HEK293T (cell line): ENCODE results near the gene DGLUCY.
"Not testable (repeated sequence)": the region's sequence is repeated elsewhere in the genome, so short reads cannot be mapped to it uniquely, and the experiment has no call there.

ENCODE experiments used
- CTCF ChIA-PET: fragments of 350-600 bp; formaldehyde crosslinking; extraction: SDS; loops from one replicate; lab custom pipeline; 2021; ENCODE audit warnings: antibody characterized with exemption, inconsistent platforms; lab: Yijun Ruan, JAX
- POLR2A ChIA-PET: fragments of 350-600 bp; formaldehyde crosslinking; extraction: SDS; loops from one replicate; lab custom pipeline; 2020; ENCODE audit warnings: antibody characterized with exemption, inconsistent platforms; lab: Yijun Ruan, JAX
- DNase-seq: peaks from one replicate; pipeline ENCODE4 v3.0.0; 2012; ENCODE audit warnings: mixed read lengths; ENCODE audit errors: extremely low spot score
- ARNT ChIP-seq: fragments of 450-650 bp; IDR thresholded peaks from 2 replicates; pipeline ENCODE4 v1.6.1; 2017; ENCODE audit warnings: mild to moderate bottlenecking
- BHLHE40 ChIP-seq: fragments of 450-650 bp; IDR thresholded peaks from 2 replicates; pipeline ENCODE4 v1.6.1; 2016; ENCODE audit warnings: mild to moderate bottlenecking, moderate library complexity, borderline replicate concordance
- CTBP1 ChIP-seq: fragments of 450-650 bp; IDR thresholded peaks from 2 replicates; pipeline ENCODE4 v1.6.1; 2016; ENCODE audit warnings: borderline replicate concordance
- ELF4 ChIP-seq: fragments of 450-650 bp; IDR thresholded peaks from 2 replicates; pipeline ENCODE4 v1.6.1; 2017; ENCODE audit warnings: antibody characterized with exemption
- FOXA1 ChIP-seq: fragments of 450-650 bp; IDR thresholded peaks from 2 replicates; pipeline ENCODE4 v1.6.1; 2016; ENCODE audit warnings: mild to moderate bottlenecking
- FOXK2 ChIP-seq: fragments of 450-650 bp; IDR thresholded peaks from 2 replicates; pipeline ENCODE4 v1.6.1; 2016; ENCODE audit warnings: mild to moderate bottlenecking
- FOXM1 ChIP-seq: fragments of 450-650 bp; IDR thresholded peaks from 2 replicates; pipeline ENCODE4 v1.6.1; 2017; ENCODE audit warnings: mild to moderate bottlenecking, borderline replicate concordance
- HDGF ChIP-seq: fragments of 450-650 bp; IDR thresholded peaks from 2 replicates; pipeline ENCODE4 v1.6.1; 2017; ENCODE audit warnings: antibody characterized with exemption, borderline replicate concordance
- L3MBTL2 ChIP-seq: fragments of 450-650 bp; conservative IDR thresholded peaks from 2 replicates; pipeline ENCODE4 v1.6.1; 2016; ENCODE audit warnings: mild to moderate bottlenecking
- LEF1 ChIP-seq: fragments of 450-650 bp; IDR thresholded peaks from 2 replicates; pipeline ENCODE4 v1.6.1; 2017; ENCODE audit warnings: mild to moderate bottlenecking, borderline replicate concordance
- NFRKB ChIP-seq: fragments of 450-650 bp; IDR thresholded peaks from 2 replicates; pipeline ENCODE4 v1.6.1; 2016; ENCODE audit warnings: mild to moderate bottlenecking, moderate library complexity
- SP1 ChIP-seq: fragments of 450-650 bp; IDR thresholded peaks from 2 replicates; pipeline ENCODE4 v1.6.1; 2017
- SUZ12 ChIP-seq: fragments of 450-650 bp; IDR thresholded peaks from 2 replicates; pipeline ENCODE4 v1.6.1; 2016; ENCODE audit warnings: mild to moderate bottlenecking
- TARDBP ChIP-seq: fragments of 450-650 bp; IDR thresholded peaks from 2 replicates; pipeline ENCODE4 v1.6.1; 2016
- ZNF384 ChIP-seq: fragments of 450-650 bp; IDR thresholded peaks from 2 replicates; pipeline ENCODE4 v1.6.1; 2016
- TF ChIP-seq, protein P1 (sequence below): fragments of 450-650 bp; IDR thresholded peaks from 2 replicates; pipeline ENCODE4 v1.6.1; 2016

Gene DGLUCY

DNA sequence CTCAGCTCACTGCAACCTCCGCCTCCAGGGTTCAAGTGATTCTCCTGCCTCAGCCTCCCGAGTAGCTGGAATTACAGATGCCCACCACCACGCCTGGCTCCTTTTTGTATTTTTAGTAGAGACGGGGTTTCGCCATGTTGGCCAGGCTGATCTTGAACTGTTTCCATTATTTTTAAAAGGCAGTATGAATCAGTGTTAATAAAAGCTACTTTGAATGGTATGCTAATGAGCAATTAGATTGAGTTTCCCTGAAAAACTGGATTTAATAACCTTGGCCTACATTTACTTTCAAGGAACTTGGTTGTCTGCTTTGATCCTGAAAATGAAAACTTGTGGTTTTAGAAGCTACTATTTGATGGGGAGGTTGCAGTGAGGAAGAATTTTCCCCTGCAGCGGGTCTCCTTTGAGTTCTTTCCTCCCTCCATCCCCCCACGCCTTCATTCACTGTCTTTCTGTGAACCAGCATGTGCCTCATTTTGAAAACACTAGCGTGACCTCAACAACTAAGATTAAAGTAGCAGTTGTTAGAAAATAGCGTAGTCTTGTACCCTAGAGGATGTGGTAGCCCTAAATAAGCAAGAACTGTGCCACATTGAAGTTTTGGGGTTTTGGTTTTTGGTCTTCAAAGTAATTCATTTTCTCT is 35.7 kb upstream of the DGLUCY start:
- CTCF ChIA-PET, result interaction anchor here (0.6 kb wide), 1 partner anchor 46 kb away, joined by 8 read pairs; no protein-coding TSS in a partner anchor
- POLR2A ChIA-PET, result interaction anchor here (1.1 kb wide), 1 partner anchor 17 kb away, joined by 4 read pairs; the partner anchor contains the start of gene RPS6KA5

DNA sequence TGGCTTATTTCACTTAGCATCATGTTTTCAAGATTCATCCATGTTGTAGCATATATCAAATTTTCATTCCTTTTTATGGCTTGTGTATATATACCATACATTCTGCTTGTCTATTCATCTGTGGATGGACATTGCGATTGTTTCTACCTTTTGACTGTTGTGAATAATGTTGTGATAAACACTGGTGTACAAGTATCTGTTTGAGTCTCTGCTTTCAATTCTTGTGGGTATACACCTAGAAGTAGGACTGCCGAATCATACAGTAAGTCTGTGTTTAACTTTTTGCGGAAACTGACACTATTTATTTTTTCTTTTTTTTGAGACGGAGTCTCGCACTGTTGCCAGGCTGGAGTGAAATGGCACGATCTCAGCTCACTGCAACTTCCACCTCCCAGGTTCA is 33.8 kb upstream of the DGLUCY start:
- ChIA-PET POLR2A (no interaction called here), CTCF (no interaction called here)
- no peak for TF ChIP-seq TARDBP
- TF ChIP-seq NFRKB, result no peak
- no peak for DNase-seq

More for the DNA sequence above, 35.7 kb upstream of the DGLUCY start:
- no peak for TF ChIP-seq BHLHE40
- no peak for TF ChIP-seq L3MBTL2
- no peak for TF ChIP-seq FOXK2
- TF ChIP-seq, protein P1, sequence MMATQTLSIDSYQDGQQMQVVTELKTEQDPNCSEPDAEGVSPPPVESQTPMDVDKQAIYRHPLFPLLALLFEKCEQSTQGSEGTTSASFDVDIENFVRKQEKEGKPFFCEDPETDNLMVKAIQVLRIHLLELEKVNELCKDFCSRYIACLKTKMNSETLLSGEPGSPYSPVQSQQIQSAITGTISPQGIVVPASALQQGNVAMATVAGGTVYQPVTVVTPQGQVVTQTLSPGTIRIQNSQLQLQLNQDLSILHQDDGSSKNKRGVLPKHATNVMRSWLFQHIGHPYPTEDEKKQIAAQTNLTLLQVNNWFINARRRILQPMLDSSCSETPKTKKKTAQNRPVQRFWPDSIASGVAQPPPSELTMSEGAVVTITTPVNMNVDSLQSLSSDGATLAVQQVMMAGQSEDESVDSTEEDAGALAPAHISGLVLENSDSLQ, result no peak
- TF ChIP-seq TARDBP, result no peak
- no peak for DNase-seq

DNA sequence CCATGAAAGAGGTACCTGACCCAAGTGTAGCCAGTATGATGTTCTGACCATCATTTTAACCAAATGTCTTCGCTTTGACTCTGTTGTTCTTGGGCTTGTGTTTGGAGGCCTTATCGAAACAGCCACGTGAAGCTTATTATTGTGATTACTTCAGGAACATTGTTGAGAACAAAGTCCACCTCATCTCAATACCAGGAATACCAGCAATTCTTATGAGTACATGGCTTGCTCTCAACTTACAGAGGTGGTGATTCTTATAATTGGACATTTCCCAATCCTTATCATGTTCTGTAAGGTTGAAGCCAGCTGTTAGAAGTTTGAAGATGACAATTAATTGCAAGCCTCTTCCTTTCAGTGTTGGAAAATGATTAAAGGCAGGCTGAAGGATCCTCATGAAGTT is 31.6 kb upstream of the DGLUCY start:
- no peak for TF ChIP-seq ELF4
- no peak for TF ChIP-seq FOXK2
- TF ChIP-seq TARDBP, result no peak
- no peak for TF ChIP-seq BHLHE40
- no peak for TF ChIP-seq NFRKB
- no peak for TF ChIP-seq LEF1
- ChIA-PET CTCF (no interaction called here), POLR2A (interaction anchor here (1.5 kb wide), 1 partner anchor 22 kb away, joined by 3 read pairs; the partner anchor contains the start of gene RPS6KA5)
- DNase-seq, result no peak

DNA sequence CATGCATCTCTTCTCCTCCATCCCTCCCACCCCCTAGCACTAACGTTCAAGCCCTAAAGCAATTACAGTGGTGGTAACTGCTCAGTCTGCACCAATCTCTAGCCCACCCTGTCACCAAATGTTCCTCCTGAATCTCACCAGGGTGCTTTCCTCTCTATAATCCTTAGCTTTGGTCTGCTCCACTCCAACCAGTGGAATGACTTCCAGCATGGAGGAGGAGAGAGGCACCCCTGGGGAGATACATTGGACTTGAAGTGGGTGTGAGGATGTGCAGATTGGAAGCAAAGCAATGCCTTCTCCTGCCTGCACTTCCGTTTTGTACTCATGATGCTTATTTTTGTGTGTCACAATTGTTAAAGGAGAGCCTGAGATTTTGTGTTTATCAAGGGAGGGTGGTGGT is 29.4 kb upstream of the DGLUCY start:
- ChIA-PET POLR2A (no interaction called here), CTCF (no interaction called here)
- no peak for DNase-seq
- TF ChIP-seq TARDBP (no peak), L3MBTL2 (no peak), ELF4 (no peak), SP1 (no peak), FOXM1 (no peak), CTBP1 (no peak), HDGF (no peak), BHLHE40 (no peak), LEF1 (no peak)
- TF ChIP-seq, protein P1, result no peak

DNA sequence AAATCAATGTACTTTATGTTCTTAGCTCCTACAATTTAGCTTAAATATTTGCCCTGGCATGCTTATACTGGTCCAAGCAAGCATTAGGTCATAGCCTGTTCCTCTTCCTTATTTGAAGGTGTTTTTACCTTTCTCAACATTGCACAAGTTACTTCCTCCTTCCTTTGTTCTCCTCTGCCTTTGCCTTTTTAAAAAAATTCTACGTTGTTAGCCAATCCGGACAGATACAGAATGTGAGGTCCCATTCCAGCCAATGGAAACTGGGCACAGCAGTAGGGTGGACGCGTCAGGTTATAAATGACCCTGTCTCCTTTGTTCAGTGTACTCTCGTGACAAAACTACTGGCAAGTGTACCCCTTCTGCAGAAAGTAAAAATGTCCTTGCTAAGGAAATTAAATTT is 26.4 kb upstream of the DGLUCY start:
- POLR2A ChIA-PET, DNase-seq, CTCF ChIA-PET: not testable (repeated sequence)

DNA sequence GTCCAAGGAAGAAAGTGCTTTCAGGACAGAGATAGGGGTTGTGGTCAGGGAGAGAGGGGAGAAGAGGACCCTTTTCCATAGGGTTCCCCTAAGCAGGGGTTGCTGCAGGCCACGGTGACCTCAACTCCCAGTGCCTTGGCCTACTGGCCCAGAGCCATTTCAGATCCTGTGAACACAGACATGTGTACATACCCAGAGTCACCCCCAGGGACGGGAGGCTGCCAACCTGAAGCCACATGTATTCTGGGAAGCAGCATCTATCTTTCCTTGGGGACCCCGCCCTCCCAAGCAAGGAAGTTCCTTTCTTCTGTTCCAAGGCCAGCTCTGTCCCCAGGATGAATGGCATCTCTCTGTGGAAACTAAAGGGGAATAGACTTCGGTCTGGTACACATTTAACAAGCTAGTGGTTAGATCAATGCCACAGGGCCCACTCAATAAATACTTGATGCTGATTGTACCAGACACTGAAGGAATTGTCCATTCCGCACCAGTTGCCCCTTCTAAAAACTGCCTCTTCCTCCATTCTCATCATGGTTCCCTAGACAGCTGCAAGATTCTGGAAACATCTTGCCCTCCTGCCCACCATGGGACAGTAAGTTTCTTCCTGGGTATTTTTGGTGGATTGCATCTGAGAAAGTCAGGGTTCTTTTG is 25.2 kb upstream of the DGLUCY start:
- TF ChIP-seq ELF4, result no peak
- no peak for TF ChIP-seq ZNF384
- no peak for TF ChIP-seq HDGF
- no peak for TF ChIP-seq SUZ12
- TF ChIP-seq CTBP1, result no peak
- no peak for TF ChIP-seq TARDBP
- no peak for TF ChIP-seq L3MBTL2
- TF ChIP-seq NFRKB, result no peak
- no peak for TF ChIP-seq FOXM1
- TF ChIP-seq, protein P1, result no peak
- no peak for TF ChIP-seq BHLHE40
- TF ChIP-seq FOXA1, result no peak
- no peak for TF ChIP-seq SP1
- no peak for TF ChIP-seq ARNT
- no peak for TF ChIP-seq FOXK2
- no peak for TF ChIP-seq LEF1
- ChIA-PET POLR2A (interaction anchor here (1.1 kb wide), 1 partner anchor 28 kb away, joined by 4 read pairs; the partner anchor contains the start of gene RPS6KA5), CTCF (no interaction called here)
- DNase-seq, result no peak

DNA sequence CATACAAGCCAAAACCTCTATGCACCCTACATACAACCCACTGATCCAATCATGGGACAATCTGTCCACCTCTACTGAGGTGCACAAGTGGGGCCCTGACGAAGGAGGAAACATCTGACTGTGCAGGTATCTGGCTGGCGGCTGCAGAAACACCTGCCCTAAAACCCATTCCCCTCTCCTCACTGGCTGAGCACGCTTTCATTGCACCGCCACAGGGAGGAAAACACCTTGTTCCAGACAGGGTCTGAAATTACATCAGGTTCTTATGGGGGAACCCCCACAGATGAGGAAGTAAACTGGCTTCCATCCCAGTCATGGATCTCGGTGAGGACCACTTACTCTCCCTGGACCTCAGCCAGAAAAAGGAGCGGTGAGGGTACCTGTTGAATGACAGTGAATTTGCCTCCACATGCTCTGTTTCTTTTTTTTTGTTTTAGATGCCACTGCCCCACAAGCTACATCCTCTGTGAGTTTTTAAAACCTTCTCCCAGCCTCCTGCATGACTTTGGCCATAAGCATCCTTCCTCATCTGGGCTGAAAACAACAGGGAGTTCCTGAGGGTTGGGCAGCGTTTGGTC is 23.8 kb upstream of the DGLUCY start:
- ChIA-PET CTCF (no interaction called here), POLR2A (no interaction called here)
- no peak for TF ChIP-seq TARDBP
- no peak for TF ChIP-seq FOXA1
- TF ChIP-seq FOXK2, result no peak
- TF ChIP-seq ARNT, result no peak
- no peak for TF ChIP-seq HDGF
- no peak for TF ChIP-seq FOXM1
- no peak for TF ChIP-seq SP1
- TF ChIP-seq SUZ12, result no peak
- TF ChIP-seq ZNF384, result no peak
- TF ChIP-seq, protein P1, result no peak
- TF ChIP-seq ELF4, result no peak
- TF ChIP-seq CTBP1, result no peak
- DNase-seq, result no peak
